HepG2 (cell line): ENCODE results near the gene PRELP. TPM values are rescaled to one million over a fixed set of nuclear protein-coding genes. Genes with fewer than 3 reads are reported as not detected.

Source experiments
- ATAC-seq: fragments of 200-7000 bp; cut with Tn5 transposase; 3 replicates; pipeline ENCODE4 v1.9.1; 2020; ENCODE audit warnings: mild to moderate bottlenecking, moderate library complexity
- BruUV-seq: library from RNA; stranded (reverse); fragments of 400-500 nt; replicated peaks from 2 replicates; lab custom pipeline; 2021; lab: Mats Ljungman, UMichigan
- CTCF ChIA-PET: fragments of 300-600 bp; formaldehyde crosslinking; extraction: SDS; loops from one replicate; lab custom pipeline; 2021; ENCODE audit warnings: low total read pairs, inconsistent platforms, low intra/inter-chr PET ratio; lab: Yijun Ruan, JAX
- POLR2A ChIA-PET: fragments of 350-600 bp; sonication (Branson Sonifier 250); formaldehyde crosslinking; loops from one replicate; lab custom pipeline; 2020; ENCODE audit warnings: antibody characterized with exemption, inconsistent platforms; lab: Yijun Ruan, JAX
- DNase-seq: peaks from one replicate; pipeline ENCODE4 v3.0.0-alpha.2; 2015; ENCODE audit warnings: low spot score
- FAIRE-seq: peaks from 3 replicates; lab custom pipeline; 2011; peaks lifted over from hg19 to GRCh38; lab: Jason Lieb, UNC
- H2AFZ ChIP-seq: one replicate; pipeline ENCODE4 v1.6.1; 2011; ENCODE audit warnings: low read length, inconsistent platforms
- H3K27ac ChIP-seq: fragments of 300-600 bp; 3 replicates; pipeline ENCODE4 v1.8.0; 2011; ENCODE audit warnings: mixed run types, mild to moderate bottlenecking, mixed read lengths, low read length, inconsistent platforms; ENCODE audit not compliant: insufficient read depth; ENCODE audit errors: extremely low read length
- H3K27me3 ChIP-seq, 2 experiments: fragments of 200-600 bp in 1 of 2; 2 replicates in 1 of 2; 3 replicates in 1 of 2; pipeline versions ENCODE4 v1.6.0 to v1.8.0; 2011; ENCODE audit warnings: low read length in 2 of 2, mild to moderate bottlenecking in 2 of 2, moderate library complexity in 2 of 2, inconsistent platforms in 1 of 2; ENCODE audit not compliant: insufficient read depth in 2 of 2, control insufficient read depth in 1 of 2
- H3K36me3 ChIP-seq, 2 experiments: fragments of 200-600 bp in 1 of 2; replicated peaks in 1 of 2; 2 replicates in 1 of 2; 3 replicates in 1 of 2; pipeline versions ENCODE4 v1.5.1 to v1.8.0; 2011; ENCODE audit warnings: low read length in 2 of 2, inconsistent platforms in 1 of 2; ENCODE audit not compliant: insufficient read depth in 2 of 2, control insufficient read depth in 1 of 2
- H3K4me1 ChIP-seq: 2 replicates; pipeline ENCODE4 v1.5.1; 2012; ENCODE audit warnings: low read length, inconsistent platforms; ENCODE audit not compliant: insufficient read depth
- H3K4me2 ChIP-seq: 2 replicates; pipeline ENCODE4 v1.6.0; 2011; ENCODE audit warnings: low read depth, low read length, inconsistent platforms
- H3K4me3 ChIP-seq, 3 experiments: fragments of 200-600 bp in 1 of 3; sonication (generic), shearing (Covaris generic) in 1 of 3; replicated peaks in 1 of 3; 2 replicates each; pipeline ENCODE4 v1.5.1; 2011 to 2016; ENCODE audit warnings: low read length in 3 of 3, inconsistent platforms in 2 of 3, low read depth in 2 of 3, mild to moderate bottlenecking in 2 of 3, control low read depth in 1 of 3, mixed read lengths in 1 of 3; ENCODE audit not compliant: insufficient read depth in 1 of 3
- H3K79me2 ChIP-seq: one replicate; pipeline ENCODE4 v1.6.1; 2011; ENCODE audit warnings: low read length, inconsistent platforms; ENCODE audit not compliant: insufficient read depth
- H3K9ac ChIP-seq: 2 replicates; pipeline ENCODE4 v1.6.0; 2011; ENCODE audit warnings: mild to moderate bottlenecking, low read depth, low read length, inconsistent platforms; ENCODE audit not compliant: insufficient read depth
- H3K9me3 ChIP-seq: 2 replicates; pipeline ENCODE4 v1.5.1; 2012; ENCODE audit warnings: mild to moderate bottlenecking, low read length
- H4K20me1 ChIP-seq: 2 replicates; pipeline ENCODE4 v1.6.0; 2011; ENCODE audit warnings: inconsistent platforms, mild to moderate bottlenecking, low read length, moderate library complexity; ENCODE audit not compliant: insufficient read depth
- AGO1 ChIP-seq: fragments of 200-400 bp; formaldehyde crosslinking; IDR thresholded peaks from 2 replicates; pipeline ENCODE4 v1.6.1; 2017; ENCODE audit warnings: mild to moderate bottlenecking, low read depth, low read length, moderate library complexity; ENCODE audit not compliant: poor library complexity, severe bottlenecking
- HOXD1 ChIP-seq: sonication (generic); formaldehyde crosslinking; IDR thresholded peaks from 2 replicates; pipeline ENCODE4 v1.5.0; 2020; ENCODE audit warnings: missing genetic modification reagents
- JUN ChIP-seq: sonication (generic); formaldehyde crosslinking; IDR thresholded peaks from 2 replicates; pipeline ENCODE4 v1.4.0; 2020; ENCODE audit warnings: mild to moderate bottlenecking, missing genetic modification reagents
- MAX ChIP-seq: IDR thresholded peaks from 2 replicates; pipeline ENCODE4 v1.6.1; 2012; ENCODE audit warnings: inconsistent platforms
- MLLT10 ChIP-seq: sonication (generic); formaldehyde crosslinking; IDR thresholded peaks from 2 replicates; pipeline ENCODE4 v1.4.0; 2020; ENCODE audit warnings: missing genetic modification reagents
- MZF1 ChIP-seq: sonication (generic); formaldehyde crosslinking; IDR thresholded peaks from 2 replicates; pipeline ENCODE4 v1.8.1; 2023; ENCODE audit warnings: mild to moderate bottlenecking, missing genetic modification reagents, borderline replicate concordance
- SETDB1 ChIP-seq: sonication (generic); formaldehyde crosslinking; IDR thresholded peaks from 2 replicates; pipeline ENCODE4 v1.5.1; 2020; ENCODE audit warnings: missing genetic modification reagents, mild to moderate bottlenecking, borderline replicate concordance
- TBP ChIP-seq: sonication (generic); formaldehyde crosslinking; IDR thresholded peaks from 2 replicates; pipeline ENCODE4 v1.5.0; 2020; ENCODE audit warnings: missing genetic modification reagents
- THAP11 ChIP-seq: IDR thresholded peaks from 2 replicates; pipeline ENCODE4 v1.6.1; 2016; ENCODE audit warnings: missing biosample characterization, missing genetic modification reagents
- TMF1 ChIP-seq: sonication (generic); formaldehyde crosslinking; IDR thresholded peaks from 2 replicates; pipeline ENCODE4 v1.8.1; 2022; ENCODE audit warnings: low read depth, missing genetic modification reagents
- ZBTB14 ChIP-seq: sonication (generic); formaldehyde crosslinking; IDR thresholded peaks from 2 replicates; pipeline ENCODE4 v1.4.0; 2020; ENCODE audit warnings: missing genetic modification reagents
- ZNF20 ChIP-seq: sonication (generic); formaldehyde crosslinking; IDR thresholded peaks from 2 replicates; pipeline ENCODE4 v1.4.0; 2020; ENCODE audit warnings: mild to moderate bottlenecking, moderate library complexity, missing genetic modification reagents
- ZNF550 ChIP-seq: sonication (generic); formaldehyde crosslinking; IDR thresholded peaks from 2 replicates; pipeline ENCODE4 v1.4.0; 2020; ENCODE audit warnings: mild to moderate bottlenecking, missing genetic modification reagents, borderline replicate concordance
- ZNF646 ChIP-seq: sonication (generic); formaldehyde crosslinking; IDR thresholded peaks from 2 replicates; pipeline ENCODE4 v1.9.0; 2021; ENCODE audit warnings: mild to moderate bottlenecking, missing genetic modification reagents
- ZNF703 ChIP-seq: sonication (generic); formaldehyde crosslinking; IDR thresholded peaks from 2 replicates; pipeline ENCODE4 v1.5.1; 2020; ENCODE audit warnings: missing genetic modification reagents, mild to moderate bottlenecking, moderate library complexity, borderline replicate concordance
- ZNF720 ChIP-seq: sonication (generic); formaldehyde crosslinking; IDR thresholded peaks from 2 replicates; pipeline ENCODE4 v1.4.0; 2020; ENCODE audit warnings: missing genetic modification reagents
- ZNF776 ChIP-seq: sonication (generic); formaldehyde crosslinking; IDR thresholded peaks from 2 replicates; pipeline ENCODE4 v1.4.0; 2020; ENCODE audit warnings: mild to moderate bottlenecking, missing genetic modification reagents
- WGBS: methylation state at CpG from one replicate; pipeline ENCODE4 v1.1.6; 2017; ENCODE audit warnings: low lambda C conversion rate; 5-methylcytosine and 5-hydroxymethylcytosine counted together
- in situ Hi-C: cut with HindIII; loops from 2 replicates; pipeline ENCODE4 v1.10.0; 2017; ENCODE audit warnings: low pct_unique_long_range_greater_than_20kb; ENCODE audit not compliant: extremely low pct_ligation_motif_present
- intact Hi-C: fragments of 100-400 bp; cut with micrococcal nuclease; formaldehyde crosslinking; loops from one replicate; pipeline ENCODE4 v1.10.0; 2022; ENCODE audit not compliant: unreplicated experiment
- polyA plus RNA-seq, 8 experiments: library from polyadenylated mRNA; depleted of rRNA in 3 of 8; stranded (reverse) in 7 of 8; unstranded in 1 of 8; fragments of >200 nt; fragmentation: Illumina TruSeq in 4 of 8; extraction: Trizol in 4 of 8; gene quantifications; 2 replicates each; pipeline versions ENCODE4 v1.2.1 to v1.2.3, GENCODE V29; 2011 to 2016; ENCODE audit warnings: low read depth in 4 of 8, missing spikeins in 1 of 8, mixed read lengths in 1 of 8; ENCODE audit not compliant: insufficient read depth in 1 of 8
- total RNA-seq, 5 experiments: library from RNA; depleted of rRNA; stranded (reverse); fragments of >200 nt; fragmentation: Illumina TruSeq; extraction: Trizol; gene quantifications; 2 replicates each; pipeline ENCODE4 v1.2.3, GENCODE V29; 2016; ENCODE audit warnings: low read depth in 1 of 5

Gene PRELP
- total and polyA plus RNA-seq, 2 of the 13 experiments (the other 11 are each of a cell fraction or from before 2014, with no cell fraction given) = not detected

GRCh38 chr1:203534526-203534925 lies 58.9 kb downstream of the PRELP start:
- TF ChIP-seq THAP11 (CRISPR knock-in tag) (no peak), MLLT10 (CRISPR knock-in tag) (no peak), AGO1 (no peak), JUN (CRISPR knock-in tag) (no peak), TMF1 (CRISPR knock-in tag) (no peak), TBP (CRISPR knock-in tag) (no peak), MAX (no peak), ZNF776 (CRISPR knock-in tag) (no peak), ZNF703 (CRISPR knock-in tag) (no peak), ZNF646 (no peak), MZF1 (CRISPR knock-in tag) (no peak), ZNF720 (CRISPR knock-in tag) (no peak), ZBTB14 (no peak), HOXD1 (no peak), ZNF20 (CRISPR knock-in tag) (no peak), SETDB1 (no peak), ZNF550 (CRISPR knock-in tag) (no peak)
- CTCF ChIA-PET = no interaction called here
- Histone ChIP-seq H4K20me1 (no peaks in the 10 kb centered on the region), H2AFZ (no peak overlapping the region), H3K9ac (no peak overlapping the region), H3K9me3 (no peaks in the 10 kb centered on the region), H3K4me2 (no peak overlapping the region), H3K36me3 (no peaks in the 10 kb centered on the region), H3K27me3 (no peaks in the 10 kb centered on the region), H3K27ac (no peak overlapping the region), H3K4me3 (no peak overlapping the region), H3K79me2 (no peaks in the 10 kb centered on the region), H3K4me1 (peaks cover 27% of the 10 kb centered on the region)
- no TSS peak for BruUV-seq
- in situ Hi-C loops (no loop called here), intact Hi-C loops (no loop called here)
- WGBS = 59% methylated on average over 2 of the region's 3 CpGs
- FAIRE-seq (no peak), ATAC-seq (no peak), DNase-seq (no peak)
- POLR2A ChIA-PET = no interaction called here
